AG10803 (cell line): ENCODE data around the gene ITGB5.
"Not testable (repeated sequence)": the region's sequence is repeated elsewhere in the genome, so short reads cannot be mapped to it uniquely, and the experiment has no call there.

ENCODE experiments used
- DNase-seq: peaks from one replicate; pipeline ENCODE4 v3.0.0; 2010; ENCODE audit warnings: low read depth
- H3K4me3 ChIP-seq: 2 replicates; pipeline ENCODE4 v1.5.1; 2011; ENCODE audit warnings: mild to moderate bottlenecking, low read length, control low read depth
- CTCF ChIP-seq: conservative IDR thresholded peaks from 2 replicates; pipeline ENCODE4 v1.5.1; 2011; ENCODE audit warnings: mild to moderate bottlenecking, low read length, control low read depth, inconsistent platforms

The ITGB5 gene

GRCh38 chr3:124759666-124760401 lies 127.3 kb downstream of the ITGB5 start:
- TF ChIP-seq CTCF = no peak
- no peak for DNase-seq
- H3K4me3 ChIP-seq = no peak overlapping the region

- H3K4me3 ChIP-seq = no peak overlapping the region
- TF ChIP-seq CTCF = no peak
- DNase-seq = no peak
Observed at GRCh38 chr3:124758851-124759635, 128.1 kb downstream of the ITGB5 start.

GRCh38 chr3:124757926-124758325 lies 129.2 kb downstream of the ITGB5 start:
- H3K4me3 ChIP-seq = not testable (repeated sequence)

GRCh38 chr3:124752051-124752450 lies 135.1 kb downstream of the ITGB5 start:
- DNase-seq = no peak
- TF ChIP-seq CTCF = no peak
- no peak overlapping the region for H3K4me3 ChIP-seq

More at GRCh38 chr3:124757926-124758325, 129.2 kb downstream of the ITGB5 start:
- DNase-seq = not testable (repeated sequence)

GRCh38 chr3:124751501-124751900 lies 135.7 kb downstream of the ITGB5 start:
- TF ChIP-seq CTCF = no peak
- no peak overlapping the region for H3K4me3 ChIP-seq
- no peak for DNase-seq

- DNase-seq, H3K4me3 ChIP-seq: not testable (repeated sequence)
Observed at GRCh38 chr3:124749877-124750276, 137.3 kb downstream of the ITGB5 start.

GRCh38 chr3:124748560-124749198 lies 138.5 kb downstream of the ITGB5 start:
- H3K4me3 ChIP-seq = no peak overlapping the region
- no peak for DNase-seq
- TF ChIP-seq CTCF = no peak
